ENCODE results near the gene RAB12. TPM values are rescaled to one million over a fixed set of nuclear protein-coding genes. Genes with fewer than 3 reads are reported as not detected.

Gene RAB12
- total RNA-seq, 2 donors from 2014 or later = 22.0 to 27.0 TPM

GRCh38 chr18:8686611-8687010 lies 77.4 kb downstream of the RAB12 start:
- no peak overlapping the region for H3K27ac Mint-ChIP-seq

GRCh38 chr18:8688216-8688800 lies 79.1 kb downstream of the RAB12 start:
- Mint-ChIP-seq H3K27me3 (ENCODE audit: insufficient read depth) (peaks cover 12% of the 10 kb centered on the region), H3K27ac (no peak overlapping the region), H3K4me3 (no peak overlapping the region), H3K9me3 (no peaks in the 10 kb centered on the region), H3K36me3 (ENCODE audit: low read depth) (no peaks in the 10 kb centered on the region), H3K4me1 (peaks cover 19% of the 10 kb centered on the region)
- Histone ChIP-seq H3K4me1 (ENCODE audit: control insufficient read depth, insufficient read depth, low read length) (no peaks in the 10 kb centered on the region), H3K27ac (ENCODE audit: low read depth, low read length) (no peak overlapping the region), H3K36me3 (ENCODE audit: control insufficient read depth, insufficient read depth, low read length) (no peaks in the 10 kb centered on the region), H3K4me3 (ENCODE audit: low read length) (no peak overlapping the region), H3K9me3 (ENCODE audit: control insufficient read depth, low read length) (no peaks in the 10 kb centered on the region), H3K9ac (ENCODE audit: extremely low read depth, low read length, poor library complexity, severe bottlenecking) (no peak overlapping the region), H3K27me3 (ENCODE audit: control insufficient read depth, insufficient read depth, low read length, poor library complexity, severe bottlenecking) (no peaks in the 10 kb centered on the region)
- 94% methylated on average over 4 to 7 of the region's 8 CpGs for WGBS, 2 experiments (ENCODE audit: insufficient coverage in 1 of 2, insufficient read length in 1 of 2)
- TF ChIP-seq CTCF (conservative IDR thresholded peaks at IDR 0.05) = no peak
- no peak for DNase-seq

More at GRCh38 chr18:8686611-8687010, 77.4 kb downstream of the RAB12 start:
- H3K4me3 ChIP-seq (ENCODE audit: low read length) = no peak overlapping the region
- no peaks in the 10 kb centered on the region for H3K4me1 ChIP-seq (ENCODE audit: control insufficient read depth, insufficient read depth, low read length)
- H3K36me3 Mint-ChIP-seq (ENCODE audit: low read depth) = no peaks in the 10 kb centered on the region
- H3K4me1 Mint-ChIP-seq = peaks cover 19% of the 10 kb centered on the region
- H3K36me3 ChIP-seq (ENCODE audit: control insufficient read depth, insufficient read depth, low read length) = no peaks in the 10 kb centered on the region
- H3K9me3 ChIP-seq (ENCODE audit: control insufficient read depth, low read length) = no peaks in the 10 kb centered on the region
- H3K9ac ChIP-seq (ENCODE audit: extremely low read depth, low read length, poor library complexity, severe bottlenecking) = no peak overlapping the region
- peaks cover 12% of the 10 kb centered on the region for H3K27me3 Mint-ChIP-seq (ENCODE audit: insufficient read depth)
- no peak overlapping the region for H3K4me3 Mint-ChIP-seq
- 55 to 64% methylated on average over 5 to 6 of the region's 6 CpGs for WGBS, 2 experiments (ENCODE audit: insufficient coverage in 1 of 2, insufficient read length in 1 of 2)
- no peaks in the 10 kb centered on the region for H3K27me3 ChIP-seq (ENCODE audit: control insufficient read depth, insufficient read depth, low read length, poor library complexity, severe bottlenecking)
- H3K27ac ChIP-seq (ENCODE audit: low read depth, low read length) = no peak overlapping the region
- no peaks in the 10 kb centered on the region for H3K9me3 Mint-ChIP-seq
- DNase-seq = no peak
- TF ChIP-seq CTCF (conservative IDR thresholded peaks at IDR 0.05) = no peak

GRCh38 chr18:8688816-8689215 lies 79.6 kb downstream of the RAB12 start:
- Histone ChIP-seq H3K4me3 (ENCODE audit: low read length) (no peak overlapping the region), H3K36me3 (ENCODE audit: control insufficient read depth, insufficient read depth, low read length) (no peaks in the 10 kb centered on the region), H3K27ac (ENCODE audit: low read depth, low read length) (no peak overlapping the region), H3K9ac (ENCODE audit: extremely low read depth, low read length, poor library complexity, severe bottlenecking) (no peak overlapping the region), H3K9me3 (ENCODE audit: control insufficient read depth, low read length) (no peaks in the 10 kb centered on the region), H3K4me1 (ENCODE audit: control insufficient read depth, insufficient read depth, low read length) (no peaks in the 10 kb centered on the region), H3K27me3 (ENCODE audit: control insufficient read depth, insufficient read depth, low read length, poor library complexity, severe bottlenecking) (no peaks in the 10 kb centered on the region)
- Mint-ChIP-seq H3K27ac (no peak overlapping the region), H3K4me3 (no peak overlapping the region), H3K9me3 (no peaks in the 10 kb centered on the region), H3K27me3 (ENCODE audit: insufficient read depth) (peaks cover 12% of the 10 kb centered on the region), H3K36me3 (ENCODE audit: low read depth) (no peaks in the 10 kb centered on the region), H3K4me1 (peaks cover 19% of the 10 kb centered on the region)
- 90 to 94% methylated on average over 8 of the region's 8 CpGs for WGBS, 2 experiments (ENCODE audit: insufficient coverage in 1 of 2, insufficient read length in 1 of 2)
- no peak for TF ChIP-seq CTCF (conservative IDR thresholded peaks at IDR 0.05)
- DNase-seq = no peak

Other genes with a start within 250 kb of the RAB12 start
- 10 to 100 TPM; 15.0 to 26.0 TPM for gene MTCL1, start 96.1 kb downstream of the RAB12 start, total RNA-seq

Measured in endodermal cell (in vitro differentiated cells).